NCI-H2196 (cell line): Measurements from ENCODE around the gene RBKS.

Experiments used
- DNase-seq: peaks from one replicate; lab custom pipeline; 2025; ENCODE audit not compliant: unreplicated experiment; lab: John Stamatoyannopoulos, UW

RBKS gene

DNA sequence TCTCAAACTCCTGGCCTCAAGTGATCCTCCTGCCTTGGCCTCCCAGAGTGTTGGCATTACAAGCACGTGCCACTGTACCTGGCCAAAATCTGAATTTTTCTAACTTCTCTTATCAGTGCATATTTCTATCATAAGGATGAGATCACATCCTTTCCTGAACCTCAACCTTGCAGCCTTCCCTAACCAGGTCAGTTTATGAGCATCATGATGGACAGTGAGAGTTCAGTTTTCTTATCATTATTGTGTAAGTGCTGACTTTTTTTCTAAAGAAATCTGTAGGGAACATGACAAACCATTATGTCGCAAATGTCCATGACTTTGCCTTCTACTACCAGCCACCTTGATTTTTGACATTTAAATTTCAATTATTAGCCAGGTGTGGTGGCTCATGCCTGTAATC, 87.1 kb downstream of the RBKS start:
- DNase-seq: no peak

DNA sequence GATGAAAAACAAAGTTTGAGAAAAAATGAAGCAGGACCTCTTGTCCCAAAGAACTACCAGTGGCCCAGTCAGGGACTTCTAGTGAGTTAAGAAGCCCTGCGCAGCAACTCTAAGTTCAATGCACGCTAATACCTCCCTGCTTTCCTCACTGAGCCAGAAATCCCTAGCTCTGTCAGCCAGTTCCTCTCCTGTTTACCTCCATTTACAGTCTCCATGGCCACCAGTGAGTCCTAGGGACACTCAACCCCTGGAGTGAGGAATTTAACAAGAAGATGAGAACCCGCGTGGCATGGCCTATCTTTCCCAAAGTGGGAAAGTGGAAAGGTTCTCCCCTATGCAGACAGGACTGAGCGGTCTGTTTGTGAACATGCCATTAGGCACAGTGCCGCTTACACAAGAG, 87.6 kb downstream of the RBKS start:
- DNase-seq: no peak

DNA sequence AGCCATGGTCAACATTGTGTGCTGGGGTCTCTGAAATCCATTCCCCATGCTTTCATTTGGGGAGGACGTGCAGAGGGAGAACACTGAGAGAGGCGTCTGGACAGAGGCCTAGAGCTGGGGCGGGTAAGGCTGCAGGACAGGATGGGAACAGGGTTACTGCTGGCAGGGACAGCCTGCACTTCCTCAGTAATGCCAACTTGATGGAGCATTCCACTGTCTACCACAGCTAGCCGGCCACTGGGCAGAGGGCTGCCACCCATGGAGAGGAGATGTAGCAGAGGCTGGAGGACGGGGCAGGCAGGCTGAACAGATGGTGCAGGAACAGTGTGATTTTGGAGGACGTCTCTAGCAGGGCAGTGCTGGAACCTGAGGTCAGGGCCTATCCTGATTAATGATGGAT, 89.3 kb downstream of the RBKS start:
- no peak for DNase-seq

DNA sequence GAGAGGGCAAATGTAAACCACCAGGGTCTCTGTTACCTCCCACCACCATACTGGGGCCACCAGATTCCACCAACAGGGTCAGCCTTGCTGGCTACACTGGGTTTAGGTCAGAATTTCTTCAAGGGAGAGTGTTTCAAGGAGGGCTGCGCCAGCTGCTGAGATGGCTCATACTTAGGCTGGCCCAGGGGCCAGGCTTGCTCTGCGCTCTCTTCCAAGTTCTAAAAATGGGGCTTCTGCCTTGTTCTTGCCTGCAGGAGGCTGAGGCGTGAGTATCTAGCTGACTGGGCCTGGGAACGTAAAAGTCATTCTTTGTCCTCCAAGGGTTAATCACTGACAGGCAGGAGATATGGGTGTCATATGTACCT, 90.6 kb downstream of the RBKS start:
- no peak for DNase-seq

DNA sequence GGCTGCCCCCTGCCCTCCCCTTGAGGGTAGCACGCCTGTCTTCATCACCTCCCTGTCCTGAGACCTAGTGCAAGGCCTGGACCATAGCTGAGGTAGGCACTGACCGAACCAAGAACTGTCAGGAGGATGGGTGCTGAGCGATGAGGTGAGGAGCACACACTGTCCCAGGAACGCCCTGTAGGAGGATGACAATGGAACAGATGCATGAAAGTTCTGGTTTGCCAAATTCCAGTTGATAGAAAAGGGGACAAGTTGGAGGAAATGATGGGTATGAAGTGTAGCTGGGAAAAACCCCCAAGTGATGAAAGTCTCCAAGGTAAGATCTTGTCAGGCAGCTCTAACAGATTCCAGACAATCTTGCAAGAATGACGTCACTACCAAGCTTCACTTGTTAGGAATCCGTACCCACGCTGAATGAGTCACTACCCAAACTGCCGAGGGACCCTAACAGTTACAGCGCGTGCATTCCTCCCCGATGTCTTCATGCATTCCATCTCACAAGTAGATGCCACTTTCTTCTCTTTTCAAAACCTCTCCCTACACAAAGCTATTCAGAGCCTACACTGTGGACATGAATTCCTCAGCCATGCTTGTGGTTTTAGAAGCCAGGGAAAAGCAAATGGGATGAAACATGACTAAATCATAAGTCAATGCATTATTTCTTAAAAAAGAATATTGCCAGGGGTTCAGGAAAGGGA, 91.1 kb downstream of the RBKS start:
- DNase-seq: peak; percentile 17

DNA sequence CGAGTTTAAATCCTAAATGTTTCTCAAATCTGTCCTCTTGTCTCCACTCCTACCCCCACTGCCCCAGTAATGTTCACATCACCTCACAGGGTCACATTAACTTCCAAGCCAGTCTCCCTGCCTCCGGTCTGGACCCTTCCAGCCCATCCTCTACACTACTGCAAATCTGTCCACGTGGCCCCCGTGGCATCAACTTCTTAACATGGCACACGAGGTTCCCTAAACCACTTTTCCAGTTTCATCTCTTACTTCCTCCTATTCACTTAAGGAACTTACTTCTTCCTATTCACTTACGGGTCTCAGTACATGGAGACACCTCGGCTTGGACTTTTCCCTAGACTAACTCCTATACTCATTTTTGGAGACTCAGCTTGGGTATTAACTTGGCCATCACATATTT, 91.7 kb downstream of the RBKS start:
- no peak for DNase-seq

DNA sequence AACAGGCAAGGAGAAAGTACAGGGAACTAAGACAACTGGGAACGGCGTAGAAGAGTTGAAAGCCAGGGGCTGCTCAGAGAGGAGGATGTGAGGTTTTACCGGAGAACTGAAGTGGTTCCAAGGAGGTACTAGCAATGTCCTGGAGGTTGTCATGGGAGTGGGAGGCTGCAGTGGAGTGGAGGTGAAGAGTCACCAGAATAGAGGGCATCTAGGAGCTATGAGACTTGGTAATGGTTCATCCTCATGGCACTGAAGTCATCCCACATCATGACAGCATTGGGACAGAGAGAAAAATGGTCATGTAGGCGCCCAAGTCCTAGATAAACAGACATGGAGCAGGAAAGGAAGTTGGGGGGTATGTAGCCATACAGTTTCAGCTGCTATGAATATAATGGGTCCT, 92.3 kb downstream of the RBKS start:
- DNase-seq: no peak

DNA sequence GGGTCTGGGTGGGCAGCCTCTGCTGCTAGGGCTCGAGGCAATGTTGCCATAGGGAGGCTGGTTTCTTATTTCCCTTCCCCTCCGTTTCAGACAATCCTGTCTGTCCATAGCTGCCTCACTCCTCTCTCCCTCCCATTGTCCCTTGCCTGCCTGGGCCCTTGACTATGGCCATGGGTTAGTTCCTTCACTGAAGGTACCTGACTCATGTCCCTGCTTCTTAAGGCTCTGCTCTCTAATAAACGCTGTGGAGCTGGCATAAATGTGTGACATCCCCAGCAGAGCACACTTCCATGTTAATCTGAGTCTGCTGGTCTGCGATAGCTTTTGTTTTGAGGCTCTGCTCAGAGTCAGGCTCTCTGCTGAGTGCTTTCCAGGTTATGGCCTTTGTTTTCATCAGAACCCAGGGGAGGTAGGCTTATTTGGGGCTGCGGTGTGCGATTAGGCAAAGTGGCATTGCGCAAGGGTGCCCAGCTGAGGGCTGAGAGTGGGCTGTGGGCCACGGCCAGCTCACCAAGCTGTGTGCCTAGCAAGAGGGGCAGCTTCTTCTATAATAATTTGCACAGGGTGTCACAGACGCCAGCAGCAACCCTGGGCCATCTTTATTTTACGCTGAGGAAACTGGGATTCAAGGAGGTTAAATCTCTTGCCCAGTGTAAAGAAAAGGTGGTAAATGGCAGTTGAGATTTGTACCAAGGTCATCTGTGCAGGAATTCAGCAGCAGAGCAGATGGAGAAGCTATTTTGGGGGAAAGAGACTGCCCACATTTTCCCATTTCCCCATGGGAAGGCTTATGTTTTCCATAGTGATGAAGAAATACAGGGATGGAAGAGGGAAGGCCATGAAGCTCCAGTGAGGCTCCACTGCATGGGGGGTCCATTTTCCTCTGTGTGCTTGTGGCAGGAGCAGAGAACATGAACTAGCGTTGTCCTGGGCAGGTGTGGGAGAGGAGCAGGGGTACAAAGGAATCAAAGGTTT, 93.1 kb downstream of the RBKS start:
- DNase-seq: no peak

DNA sequence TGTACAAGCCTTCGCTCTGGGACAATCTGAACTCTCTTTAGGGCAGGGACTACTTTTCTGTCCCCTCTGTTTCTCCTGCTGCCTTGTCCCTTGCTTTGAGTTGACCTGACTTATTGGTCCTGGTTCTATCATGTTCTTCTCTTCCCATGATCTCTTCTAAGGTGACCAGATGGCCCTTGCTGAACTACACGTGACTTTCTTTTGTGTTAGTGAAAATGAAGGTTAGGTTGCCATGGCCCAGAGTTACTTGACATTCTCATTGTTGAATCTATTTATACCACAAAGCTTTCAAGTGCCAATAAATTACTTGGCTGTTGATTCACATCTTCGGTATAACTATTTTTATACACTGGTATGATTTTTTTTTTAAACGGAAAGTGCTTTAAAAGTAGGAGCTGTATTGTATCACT, 94.3 kb downstream of the RBKS start:
- no peak for DNase-seq

DNA sequence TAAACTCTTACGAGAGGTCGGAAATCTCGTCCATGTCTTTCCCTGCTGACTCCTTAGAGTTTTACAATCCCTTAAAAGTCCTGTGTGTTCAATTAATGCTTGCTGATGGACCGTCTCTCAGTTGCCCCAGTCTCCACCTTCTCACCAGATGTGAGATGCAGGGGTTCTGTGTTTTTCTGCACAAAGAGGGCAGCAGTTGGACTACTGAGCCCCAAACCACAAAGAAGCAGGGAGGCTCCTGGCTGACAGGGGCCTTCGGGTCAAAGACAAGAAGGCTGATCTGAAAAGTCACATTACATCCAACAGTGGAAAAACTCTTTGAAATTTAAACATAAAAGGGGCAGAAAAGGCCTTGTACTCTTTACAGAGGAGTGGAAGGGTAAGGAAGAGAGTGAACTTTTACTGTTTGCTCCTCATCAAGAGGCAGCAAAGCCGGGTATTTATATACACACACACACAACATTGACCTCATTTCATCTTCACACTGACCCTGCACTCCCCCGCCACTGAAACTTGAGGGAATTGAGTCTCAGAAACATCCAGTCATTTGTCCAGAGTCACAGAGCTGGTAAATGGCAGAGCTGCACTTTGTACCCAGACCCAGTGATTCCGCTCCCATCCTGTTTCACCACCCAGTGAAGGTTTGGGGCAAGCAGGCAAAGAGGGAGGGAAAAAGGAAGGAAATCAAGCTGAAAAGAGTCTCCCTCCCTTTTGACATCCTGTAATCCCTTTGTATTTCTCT, 94.9 kb downstream of the RBKS start:
- DNase-seq: no peak

DNA sequence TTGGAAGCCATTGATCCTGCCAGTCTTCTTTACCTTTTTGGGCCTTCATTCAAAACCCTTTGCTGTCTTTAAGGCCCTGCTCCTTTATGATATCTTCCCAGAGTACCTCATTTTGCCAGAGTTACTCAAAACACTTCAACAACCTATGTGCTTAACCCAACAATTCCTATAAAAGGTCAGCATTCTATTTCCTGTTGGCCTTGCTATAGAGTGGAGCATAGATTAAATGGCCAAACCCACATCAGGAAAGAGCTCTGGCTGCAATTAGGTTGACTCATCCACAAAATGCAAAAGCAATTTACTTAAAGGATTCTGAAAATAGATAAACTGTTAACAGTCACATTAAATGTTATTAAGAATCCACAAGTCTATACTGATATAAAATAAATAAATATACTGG, 97.4 kb downstream of the RBKS start:
- no peak for DNase-seq

DNA sequence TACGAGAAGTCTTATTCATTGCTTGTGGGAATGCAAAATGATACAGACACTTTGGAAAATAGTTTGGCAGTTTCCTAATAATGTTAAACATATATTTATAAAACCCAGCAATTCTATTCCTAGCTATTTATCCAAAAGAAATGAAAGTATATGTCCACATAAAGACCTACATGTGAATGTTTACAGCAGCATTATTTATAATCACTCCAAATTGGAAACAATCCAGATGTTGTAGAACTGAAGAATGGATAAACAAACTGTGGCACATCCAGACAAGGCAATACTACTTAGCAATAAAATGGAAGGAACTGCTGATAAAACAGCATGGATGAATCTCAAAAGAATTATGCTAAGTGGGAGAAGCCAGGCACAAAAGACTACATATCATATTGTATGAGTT, 99.4 kb downstream of the RBKS start:
- no peak for DNase-seq

DNA sequence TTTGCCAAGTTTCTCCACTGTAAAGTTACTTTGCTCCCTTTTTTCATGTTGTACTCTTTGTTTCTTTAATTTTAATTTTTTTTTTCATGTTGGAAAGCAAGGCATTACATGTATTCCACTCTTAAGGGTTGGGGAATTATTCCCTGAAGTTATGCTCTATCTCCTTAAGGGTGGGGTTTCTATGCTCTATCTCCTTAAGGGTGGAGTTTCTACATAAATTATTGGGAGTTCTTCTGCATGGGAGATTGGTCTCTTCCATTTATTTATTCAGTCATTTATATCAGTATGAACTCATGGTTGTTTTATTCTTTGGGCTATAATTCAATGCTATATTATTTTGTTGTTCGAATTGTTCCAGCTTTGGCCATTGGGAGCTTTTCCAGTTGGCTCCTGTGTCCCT, 107.5 kb downstream of the RBKS start:
- DNase-seq: no peak

DNA sequence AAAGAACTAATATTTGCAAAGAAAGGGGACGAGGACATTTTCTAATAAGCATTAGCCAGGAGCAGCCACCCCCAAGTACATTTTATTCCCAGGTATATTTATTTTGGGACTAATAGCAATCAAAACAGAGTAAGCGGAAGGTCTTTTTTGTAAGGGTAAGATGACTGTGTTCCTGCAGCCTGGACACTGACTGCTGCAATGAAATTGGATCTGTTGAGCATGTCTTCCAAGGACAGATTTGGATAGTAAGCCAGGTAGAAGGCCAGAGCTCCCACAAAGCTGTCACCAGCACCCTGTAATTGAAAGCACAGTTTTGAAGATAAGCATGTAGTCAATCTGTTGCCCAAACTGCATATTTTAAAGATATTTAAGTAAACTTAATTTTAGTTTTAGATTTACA, 108.7 kb downstream of the RBKS start:
- no peak for DNase-seq

DNA sequence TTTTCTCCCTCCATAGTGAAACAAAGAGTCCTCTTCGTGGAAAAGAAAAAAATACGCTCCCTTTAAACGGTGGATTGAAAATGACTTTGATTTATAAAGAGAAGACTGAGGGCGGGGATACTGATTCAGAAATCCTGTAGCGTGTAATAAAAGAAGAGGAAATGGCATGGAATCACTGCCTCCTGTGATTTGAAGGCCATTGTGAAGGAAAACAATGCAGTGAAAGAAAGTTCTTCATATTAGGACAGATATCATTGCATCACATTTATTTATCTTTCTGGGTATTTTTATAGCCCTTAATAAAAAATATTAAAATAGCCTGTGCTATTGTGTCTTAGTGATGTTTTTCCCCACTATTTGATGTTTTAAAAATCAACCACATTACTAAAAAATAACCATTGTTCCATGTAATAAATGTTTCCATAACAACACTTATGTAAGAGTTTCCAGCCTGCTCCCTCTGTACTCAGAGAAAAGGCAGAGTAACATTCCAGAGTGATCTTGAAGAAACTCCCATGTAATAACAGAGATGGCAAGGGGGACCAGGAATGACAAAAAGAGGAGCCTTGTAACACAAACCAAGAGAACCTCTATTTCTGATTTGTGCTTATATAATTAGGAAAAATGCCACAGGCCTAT, 110.7 kb downstream of the RBKS start:
- DNase-seq: no peak

DNA sequence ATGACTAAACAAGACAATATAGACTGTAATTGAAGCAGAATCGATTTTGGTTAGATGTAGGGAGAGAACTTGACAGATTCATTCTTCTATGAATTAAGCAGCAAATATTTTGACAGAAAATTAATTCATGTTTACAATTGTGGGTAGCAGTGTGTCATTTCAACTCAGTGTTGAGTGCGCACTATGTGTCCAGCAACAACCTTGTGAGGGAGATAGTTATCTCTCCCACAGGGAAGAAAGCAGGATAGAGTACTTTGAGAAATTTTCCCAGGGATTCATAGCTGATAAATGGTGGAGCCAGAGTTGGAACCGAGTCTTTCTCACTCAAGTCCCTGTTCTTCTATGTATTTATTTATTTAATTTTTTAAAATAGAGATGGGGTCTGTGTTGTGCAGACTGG, 113.5 kb downstream of the RBKS start:
- DNase-seq: no peak

DNA sequence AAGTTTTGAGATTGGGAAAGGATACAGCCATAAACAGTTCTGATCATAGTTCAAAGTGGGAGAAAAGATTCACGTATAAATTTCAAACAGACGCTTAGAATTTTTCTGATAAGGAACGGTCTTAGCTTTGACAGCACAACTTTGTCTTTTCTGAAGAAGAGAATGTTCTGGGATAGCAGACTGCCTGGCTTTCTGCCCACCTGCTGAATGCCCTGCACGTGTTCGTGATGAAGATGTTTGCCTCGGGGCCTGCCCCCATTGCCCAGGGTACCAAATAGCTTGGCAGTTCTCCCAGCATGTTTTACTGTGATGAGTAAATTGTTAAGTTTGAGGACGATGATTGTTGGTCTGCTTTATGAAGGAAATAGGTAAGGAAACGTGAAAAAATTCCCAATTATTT, 114.1 kb downstream of the RBKS start:
- no peak for DNase-seq

DNA sequence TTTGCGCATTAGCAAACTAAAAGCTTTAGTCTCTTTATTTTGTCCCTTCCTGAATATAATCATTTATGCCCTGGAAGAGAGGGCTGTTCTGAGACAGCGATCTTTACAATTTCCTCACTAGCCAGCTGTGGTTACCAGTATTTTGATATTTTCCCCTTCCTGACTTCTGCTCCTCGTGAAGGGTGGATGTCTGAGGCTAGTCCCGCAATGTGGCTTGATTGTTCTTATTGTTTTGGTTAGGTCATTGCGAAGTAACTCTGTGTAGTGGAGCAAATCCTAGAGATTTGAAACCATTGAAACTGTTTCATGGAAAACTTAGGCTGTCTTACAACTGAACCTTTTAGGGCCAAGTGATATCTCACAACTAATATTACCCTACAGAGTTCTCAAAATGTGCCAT, 116.2 kb downstream of the RBKS start:
- no peak for DNase-seq

DNA sequence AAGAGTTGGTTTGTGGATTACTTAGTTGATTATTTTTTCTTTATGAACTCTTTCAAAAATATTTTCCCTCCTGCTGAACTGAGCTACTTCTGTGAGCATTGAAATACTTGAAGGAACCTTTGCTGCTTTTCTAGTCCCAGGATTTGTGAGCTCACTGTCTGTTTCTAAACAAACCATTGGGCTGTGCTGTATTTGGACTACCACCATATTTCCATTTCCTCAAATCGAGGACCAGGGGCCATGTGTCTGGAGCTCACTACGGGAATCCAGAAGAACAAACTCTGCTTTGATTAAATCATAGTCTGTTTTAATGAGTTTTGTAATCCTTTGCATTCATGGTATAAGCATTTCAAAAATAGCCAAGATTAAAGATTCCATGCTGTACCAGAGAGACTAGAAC, 117.4 kb downstream of the RBKS start:
- no peak for DNase-seq

DNA sequence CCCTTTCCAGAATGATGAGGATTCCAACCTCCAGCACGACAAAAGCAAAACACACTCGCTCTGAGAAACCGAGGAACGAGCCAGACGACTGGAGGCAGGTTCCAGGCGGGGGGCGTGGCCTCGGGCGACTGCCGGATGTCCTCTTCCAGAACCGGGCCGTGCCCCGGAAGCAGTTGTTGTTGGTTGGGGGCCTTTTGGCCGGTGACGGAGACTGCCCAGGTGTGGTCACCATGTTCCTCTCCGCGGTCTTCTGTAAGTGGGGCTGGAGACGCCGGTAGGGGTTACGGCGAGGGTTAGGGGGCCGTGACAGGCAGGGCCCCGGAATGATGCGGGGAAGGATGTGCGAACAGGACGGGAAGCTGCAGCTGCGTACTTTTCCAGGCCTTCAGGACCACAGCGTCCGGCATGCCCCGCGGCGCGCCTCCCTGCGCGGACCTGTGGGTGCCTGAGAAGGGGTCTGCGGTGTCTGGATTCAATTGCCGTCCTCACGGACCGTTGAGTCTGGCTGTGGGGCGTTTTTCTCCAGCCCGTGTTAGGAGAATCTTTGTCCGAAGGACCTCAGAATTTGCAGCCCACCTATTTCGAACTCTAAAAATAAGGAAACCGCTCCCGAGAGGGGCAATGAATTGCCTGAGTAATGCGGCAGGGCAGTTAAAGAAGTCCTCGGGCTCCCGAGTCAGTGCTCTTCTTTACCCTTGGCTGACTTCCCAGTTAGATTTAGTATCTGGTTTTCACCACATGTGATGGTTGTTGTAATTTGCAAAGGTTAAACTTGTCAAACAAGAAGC, 118.4 kb downstream of the RBKS start, which contains the start of gene MRPL33:
MRPL33 (plus strand) TSS at position 172 of the 788 bp plus-strand sequence; CDS start at position 231, 59 bp downstream.
- DNase-seq: peak; percentile 92

DNA sequence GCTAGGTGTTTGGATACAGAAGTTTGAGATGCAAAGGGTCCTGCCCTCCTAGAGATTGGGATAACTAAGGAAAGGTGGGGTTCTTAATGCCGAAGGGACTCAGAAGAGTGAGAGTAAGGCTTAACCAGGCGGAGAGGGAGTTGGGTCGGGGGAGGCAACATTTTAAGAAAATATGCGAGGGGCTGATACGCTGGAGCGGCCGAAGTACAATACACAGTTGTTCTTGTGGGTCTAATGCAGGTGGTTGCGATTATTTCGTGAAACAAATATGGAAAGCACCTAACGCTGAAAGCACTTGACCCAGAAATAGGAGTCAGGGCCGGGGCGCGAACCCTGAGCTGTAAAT, 119.0 kb downstream of the RBKS start:
- DNase-seq: no peak
